Activated CD4-positive, alpha-beta memory T cell treated with anti-CD3 and anti-CD28 coated beads, Interleukin-2, amount 10 ng/mL, durations not matched to agents 7 days and 5 days (primary cell): ENCODE measurements around the gene CD86. TPM values are rescaled to one million over a fixed set of nuclear protein-coding genes. Genes with fewer than 3 reads are reported as not detected.
"Not testable (repeated sequence)": the region's sequence is repeated elsewhere in the genome, so short reads cannot be mapped to it uniquely, and the experiment has no call there.

ENCODE experiments used
- CTCF ChIA-PET: fragments of 350-600 bp; sonication (Branson Sonifier 250); formaldehyde crosslinking; loops from one replicate; lab custom pipeline; 2021; ENCODE audit warnings: antibody characterized with exemption, inconsistent platforms; lab: Charles Lee
- POLR2A ChIA-PET: fragments of 350-600 bp; sonication (Branson Sonifier 250); formaldehyde crosslinking; loops from one replicate; lab custom pipeline; 2021; ENCODE audit warnings: antibody characterized with exemption; lab: Charles Lee
- DNase-seq: peaks from one replicate; pipeline ENCODE4 v3.0.0-alpha.2; 2020
- H3K27ac Mint-ChIP-seq: one replicate; pipeline ENCODE4 v1.8.0; 2021; ENCODE audit warnings: mild to moderate bottlenecking, mixed read lengths
- H3K27me3 Mint-ChIP-seq: one replicate; pipeline ENCODE4 v1.8.0; 2021; ENCODE audit warnings: mixed read lengths
- H3K36me3 Mint-ChIP-seq: one replicate; pipeline ENCODE4 v1.8.0; 2021; ENCODE audit warnings: low read depth, mixed read lengths
- H3K4me1 Mint-ChIP-seq: one replicate; pipeline ENCODE4 v1.8.0; 2021; ENCODE audit warnings: mixed read lengths
- H3K4me3 Mint-ChIP-seq: one replicate; pipeline ENCODE4 v1.8.0; 2021; ENCODE audit warnings: mild to moderate bottlenecking, mixed read lengths
- H3K9me3 Mint-ChIP-seq: one replicate; pipeline ENCODE4 v1.8.0; 2021; ENCODE audit warnings: mixed read lengths
- total RNA-seq, 2 experiments: library from RNA; stranded (reverse); gene quantifications; one replicate each; pipeline ENCODE4 v1.2.3, GENCODE V29; 2021

CD86 gene
- total RNA-seq, 2 experiments from 2014 or later: 21.6 to 21.7 TPM

DNA sequence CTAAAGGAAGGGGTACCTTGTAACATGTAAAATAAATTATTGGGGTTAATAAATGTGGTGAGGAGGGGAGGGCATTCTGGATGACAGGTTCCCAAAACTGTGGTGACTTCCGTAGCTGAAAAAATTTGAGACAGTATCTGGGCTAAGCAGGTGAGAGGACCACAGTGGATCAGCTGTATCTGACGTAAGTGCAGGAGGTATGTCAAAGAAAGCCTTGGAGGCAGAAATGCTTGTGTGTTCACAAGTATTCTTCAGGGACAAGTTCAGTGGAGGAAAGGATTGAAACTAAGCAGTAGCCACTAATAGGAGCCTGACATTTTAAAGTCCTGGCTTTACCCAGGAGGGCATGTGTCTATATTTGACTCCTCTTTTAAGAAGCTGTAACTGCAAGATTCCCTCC is 52.0 kb downstream of the CD86 start:
- peaks cover 14% of the 10 kb centered on the region for H3K4me1 Mint-ChIP-seq
- POLR2A ChIA-PET: no interaction called here
- no peak for DNase-seq
- no peak overlapping the region for H3K4me3 Mint-ChIP-seq
- no peaks in the 10 kb centered on the region for H3K27me3 Mint-ChIP-seq
- H3K27ac Mint-ChIP-seq: no peak overlapping the region
- H3K36me3 Mint-ChIP-seq: peaks cover 50% of the 10 kb centered on the region
- H3K9me3 Mint-ChIP-seq: no peaks in the 10 kb centered on the region
- CTCF ChIA-PET: interaction anchor here (0.5 to 1.3 kb wide), 2 partner anchors 148 to 1433 kb away, joined by 3 read pairs; no protein-coding TSS in a partner anchor

DNA sequence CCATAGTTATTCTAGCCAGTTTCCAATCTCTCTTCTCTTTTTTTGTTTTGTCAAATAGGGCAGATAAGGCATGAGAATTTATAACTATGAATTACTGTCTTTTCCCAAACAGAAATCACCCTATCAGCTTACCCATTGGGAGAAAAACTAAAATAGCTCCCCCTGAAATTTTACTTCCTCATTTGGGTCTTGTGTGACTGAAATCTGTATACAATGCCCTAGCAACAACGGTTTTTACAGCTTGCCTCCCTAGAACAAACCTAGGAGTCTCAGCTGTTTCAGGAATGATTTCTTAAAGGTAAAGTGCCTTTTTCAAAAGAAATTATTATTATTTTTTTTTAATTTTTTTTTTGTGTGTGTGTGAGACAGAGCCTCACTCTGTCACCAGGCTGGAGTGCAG is 56.8 kb downstream of the CD86 start:
- Mint-ChIP-seq H3K36me3 (peaks cover 38% of the 10 kb centered on the region), H3K4me3 (no peak overlapping the region), H3K9me3 (peaks cover 2% of the 10 kb centered on the region), H3K27me3 (no peaks in the 10 kb centered on the region), H3K27ac (no peak overlapping the region), H3K4me1 (no peaks in the 10 kb centered on the region)
- DNase-seq: no peak
- POLR2A ChIA-PET: interaction anchor here (0.7 to 0.9 kb wide), 2 partner anchors 11 to 36 kb away, joined by 3 to 5 read pairs; no protein-coding TSS in a partner anchor
- CTCF ChIA-PET: interaction anchor here (1.2 to 1.8 kb wide), 3 partner anchors 10 to 229 kb away, joined by 3 to 8 read pairs (median 4); no protein-coding TSS in a partner anchor

DNA sequence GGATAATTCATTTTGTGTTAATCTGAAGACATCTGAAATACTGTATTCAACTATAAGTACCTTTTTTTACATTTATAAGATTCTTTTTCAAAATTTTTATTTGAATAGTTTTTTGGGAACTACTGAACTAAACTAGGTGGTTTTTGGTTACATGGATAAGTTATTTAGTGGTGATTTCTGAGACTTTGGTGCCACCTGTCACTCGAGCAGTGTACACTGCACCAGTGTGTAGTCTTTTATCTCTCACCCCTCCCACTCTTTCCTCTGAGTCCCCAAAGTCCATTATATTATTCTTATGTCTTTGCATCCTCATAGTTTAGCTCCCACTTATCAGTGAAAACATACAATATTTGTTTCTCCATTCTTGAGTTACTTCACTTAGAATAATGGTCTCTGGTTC is 57.6 kb downstream of the CD86 start:
- no peak overlapping the region for H3K4me3 Mint-ChIP-seq
- DNase-seq: no peak
- no peak overlapping the region for H3K27ac Mint-ChIP-seq
- POLR2A ChIA-PET: no interaction called here
- CTCF ChIA-PET: no interaction called here
- peaks cover 5% of the 10 kb centered on the region for H3K9me3 Mint-ChIP-seq
- H3K4me1 Mint-ChIP-seq: no peaks in the 10 kb centered on the region
- H3K27me3 Mint-ChIP-seq: no peaks in the 10 kb centered on the region
- H3K36me3 Mint-ChIP-seq: peaks cover 36% of the 10 kb centered on the region

DNA sequence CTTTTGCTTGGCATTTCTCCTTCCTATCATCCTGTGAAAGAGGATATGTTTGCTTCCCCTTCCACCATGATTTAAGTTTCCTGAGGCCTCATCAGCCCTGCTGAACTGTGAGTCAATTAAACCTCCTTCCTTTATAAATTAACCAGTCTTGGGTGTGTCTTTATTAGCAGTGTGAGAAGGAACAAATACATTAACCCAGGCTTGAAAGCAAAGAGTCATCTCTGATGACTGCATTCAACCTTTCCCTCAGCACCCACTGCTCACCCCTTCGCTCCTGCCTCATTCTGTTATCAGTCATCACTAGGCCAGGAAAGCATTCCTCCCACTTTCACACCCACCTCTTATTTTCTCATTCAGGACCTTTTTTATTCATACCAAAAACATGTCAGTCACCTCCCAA is 68.7 kb downstream of the CD86 start:
- ChIA-PET CTCF (no interaction called here), POLR2A (no interaction called here)
- Mint-ChIP-seq H3K36me3 (peaks cover 43% of the 10 kb centered on the region), H3K27ac (no peak overlapping the region), H3K27me3 (peaks cover 9% of the 10 kb centered on the region), H3K9me3 (peaks cover 28% of the 10 kb centered on the region), H3K4me3 (no peak overlapping the region), H3K4me1 (peaks cover 1% of the 10 kb centered on the region)
- no peak for DNase-seq

DNA sequence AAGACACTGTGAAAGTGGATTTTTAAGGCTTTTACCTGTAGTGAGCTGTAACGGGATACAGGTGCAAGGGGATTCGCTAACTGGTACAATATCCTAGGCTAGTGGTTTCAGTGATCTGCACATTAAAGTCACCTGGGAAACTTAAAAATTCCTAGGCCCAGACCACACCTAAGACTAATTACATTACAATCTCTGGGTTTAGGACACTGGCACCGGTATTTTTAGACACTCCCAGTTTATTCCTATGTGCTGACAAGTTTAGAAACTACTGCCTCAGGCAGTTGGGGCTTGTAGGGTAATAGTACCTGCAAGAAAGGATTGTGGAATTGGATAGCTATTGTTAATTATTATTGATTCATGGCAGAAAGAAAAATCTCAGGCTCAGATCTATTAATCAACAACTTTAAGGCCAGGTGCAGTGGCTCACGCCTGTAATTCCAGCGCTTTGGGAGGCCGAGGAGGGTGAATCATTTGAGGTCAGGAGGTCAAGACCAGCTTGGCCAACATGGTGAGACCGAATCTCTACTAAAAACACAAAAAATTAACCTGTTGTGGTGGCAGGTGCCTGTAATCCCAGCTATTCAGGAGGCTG is 77.9 kb downstream of the CD86 start:
- ChIA-PET CTCF (no interaction called here), POLR2A (no interaction called here)
- Mint-ChIP-seq H3K4me1 (peaks cover 6% of the 10 kb centered on the region), H3K9me3 (peaks cover 7% of the 10 kb centered on the region), H3K27me3 (peaks cover 8% of the 10 kb centered on the region), H3K4me3 (no peak overlapping the region), H3K36me3 (peaks cover 13% of the 10 kb centered on the region), H3K27ac (no peak overlapping the region)
- no peak for DNase-seq

DNA sequence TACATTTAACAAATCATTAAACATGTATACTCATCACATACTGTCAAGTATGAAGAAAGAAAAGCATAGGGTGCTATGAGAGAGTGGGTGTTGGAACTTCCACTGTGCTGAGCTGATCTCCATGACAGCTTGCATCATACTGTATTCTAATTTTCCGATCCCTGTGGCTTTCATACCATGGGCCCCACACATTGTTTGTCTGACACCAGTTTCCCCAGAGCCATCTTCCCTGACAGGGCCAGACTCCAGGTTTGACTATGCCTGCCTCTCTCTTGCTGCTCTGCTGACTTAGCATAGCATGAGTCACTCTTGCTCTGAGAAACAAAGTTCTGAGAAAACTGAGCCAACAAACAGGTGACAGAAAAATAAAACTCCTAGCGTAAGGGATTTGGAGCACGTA is 91.3 kb downstream of the CD86 start:
- peak overlapping the region; percentile 2 for H3K4me3 Mint-ChIP-seq
- DNase-seq: peak; percentile 80
- H3K4me1 Mint-ChIP-seq: peaks cover 34% of the 10 kb centered on the region
- POLR2A ChIA-PET: interaction anchor here (0.8 to 1.3 kb wide), 5 partner anchors 44 to 92 kb away, joined by 3 to 4 read pairs (median 3); no protein-coding TSS in a partner anchor
- H3K27me3 Mint-ChIP-seq: no peaks in the 10 kb centered on the region
- peaks cover 24% of the 10 kb centered on the region for H3K9me3 Mint-ChIP-seq
- H3K27ac Mint-ChIP-seq: peak overlapping the region; percentile 89
- CTCF ChIA-PET: interaction anchor here (0.8 to 2.2 kb wide), 3 partner anchors 10 to 153 kb away, joined by 3 to 6 read pairs (median 4); no protein-coding TSS in a partner anchor
- peaks cover 32% of the 10 kb centered on the region for H3K36me3 Mint-ChIP-seq

DNA sequence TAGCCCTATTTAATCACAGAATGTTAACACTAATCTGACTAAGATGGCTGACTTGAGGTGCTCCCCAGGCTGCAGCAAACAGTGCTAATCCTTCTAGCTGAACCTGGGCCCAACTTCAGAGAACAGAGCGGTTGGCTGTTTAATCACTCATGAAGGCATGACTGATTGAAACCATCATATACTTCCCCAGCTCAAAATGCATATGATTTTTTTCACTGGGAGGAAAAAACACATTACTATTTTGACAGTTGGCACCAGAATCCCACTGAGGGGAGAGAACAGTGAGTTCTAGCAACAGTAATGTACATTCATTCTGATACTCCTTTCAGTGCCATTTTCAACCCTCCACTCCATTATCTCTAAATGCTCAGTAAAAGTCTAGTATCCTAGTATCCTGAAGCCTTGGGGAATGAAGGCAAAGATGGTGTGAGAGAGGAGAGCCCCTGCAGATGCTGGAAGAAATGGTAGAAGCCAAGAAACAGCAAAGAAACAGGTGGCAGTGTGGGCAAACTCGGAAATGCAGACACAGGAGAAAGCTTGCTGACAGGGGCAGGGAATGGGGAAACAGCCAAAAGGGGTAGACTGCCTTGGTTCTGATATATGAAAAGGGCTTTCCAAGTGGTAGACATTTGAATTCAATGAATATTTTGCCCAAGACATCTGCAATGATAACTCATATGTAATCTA is 93.9 kb downstream of the CD86 start:
- POLR2A ChIA-PET: interaction anchor here (1.3 to 1.8 kb wide), 3 partner anchors 38 to 74 kb away, joined by 4 to 7 read pairs (median 5); no protein-coding TSS in a partner anchor
- Mint-ChIP-seq H3K9me3 (peaks cover 40% of the 10 kb centered on the region), H3K4me3 (no peak overlapping the region), H3K4me1 (peaks cover 36% of the 10 kb centered on the region), H3K36me3 (peaks cover 46% of the 10 kb centered on the region), H3K27me3 (no peaks in the 10 kb centered on the region), H3K27ac (no peak overlapping the region)
- no peak for DNase-seq
- CTCF ChIA-PET: interaction anchor here (0.6 kb wide), 1 partner anchor 35 kb away, joined by 3 read pairs; no protein-coding TSS in a partner anchor

DNA sequence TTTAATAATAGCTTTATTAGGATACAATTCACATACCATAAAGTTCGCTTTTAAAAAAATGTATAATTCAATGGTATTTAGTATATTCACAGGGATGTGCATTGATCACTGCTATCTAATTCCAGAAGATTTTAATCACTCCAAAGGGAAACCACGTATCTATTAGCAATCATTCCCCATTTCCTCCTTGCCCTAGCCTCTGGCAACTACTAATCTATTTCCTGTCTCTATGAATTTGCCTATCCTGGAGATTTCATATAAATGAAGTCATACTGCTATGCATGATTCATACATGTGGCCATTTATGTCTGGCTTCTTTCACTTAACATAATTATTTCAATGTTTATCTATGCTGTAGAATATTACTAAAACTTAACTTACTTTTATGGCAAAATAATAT is 96.3 kb downstream of the CD86 start:
- H3K27me3 Mint-ChIP-seq: peaks cover 1% of the 10 kb centered on the region
- POLR2A ChIA-PET: no interaction called here
- H3K4me1 Mint-ChIP-seq: peaks cover 39% of the 10 kb centered on the region
- DNase-seq: no peak
- H3K9me3 Mint-ChIP-seq: peaks cover 53% of the 10 kb centered on the region
- H3K27ac Mint-ChIP-seq: no peak overlapping the region
- no peak overlapping the region for H3K4me3 Mint-ChIP-seq
- H3K36me3 Mint-ChIP-seq: peaks cover 59% of the 10 kb centered on the region
- CTCF ChIA-PET: no interaction called here

DNA sequence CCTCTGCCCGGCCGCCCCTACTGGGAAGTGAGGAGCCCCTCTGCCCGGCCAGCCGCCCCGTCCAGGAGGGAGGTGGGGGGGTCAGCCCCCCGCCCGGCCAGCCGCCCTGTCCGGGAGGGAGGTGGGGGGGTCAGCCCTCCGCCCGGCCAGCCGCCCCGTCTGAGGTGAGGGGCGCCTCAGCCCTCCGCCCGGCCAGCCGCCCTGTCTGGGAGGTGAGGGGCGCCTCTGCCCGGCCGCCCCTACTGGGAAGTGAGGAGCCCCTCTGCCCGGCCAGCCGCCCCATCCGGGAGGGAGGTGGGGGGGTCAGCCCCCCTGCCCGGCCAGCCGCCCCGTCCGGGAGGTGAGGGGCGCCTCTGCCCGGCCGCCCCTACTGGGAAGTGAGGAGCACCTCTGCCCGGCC is 109.8 kb downstream of the CD86 start:
- POLR2A ChIA-PET, H3K36me3 Mint-ChIP-seq, CTCF ChIA-PET, H3K4me1 Mint-ChIP-seq, H3K27ac Mint-ChIP-seq, DNase-seq, H3K4me3 Mint-ChIP-seq: not testable (repeated sequence)
- Mint-ChIP-seq H3K9me3 (peaks cover 20% of the 10 kb centered on the region), H3K27me3 (peaks cover 19% of the 10 kb centered on the region)

DNA sequence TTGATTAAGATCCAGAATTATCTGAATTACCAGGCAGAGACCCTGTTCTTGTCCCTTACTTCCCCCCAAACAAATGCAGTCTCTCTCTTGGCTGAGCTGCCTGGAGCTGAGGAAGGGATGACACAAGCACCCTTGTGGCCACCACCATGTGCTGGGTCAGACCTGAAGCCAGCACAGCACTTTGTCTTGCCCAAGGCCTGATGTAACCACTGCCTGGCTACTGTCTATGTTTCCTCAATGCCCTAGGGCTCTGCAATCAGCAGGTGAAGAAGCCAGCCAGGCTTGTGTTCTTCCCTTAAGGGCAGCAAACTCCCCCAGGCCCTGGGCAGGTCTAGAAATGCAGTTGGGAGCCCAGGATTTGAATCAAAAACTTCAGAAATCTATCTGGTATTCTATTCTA is 112.5 kb downstream of the CD86 start:
- H3K36me3 Mint-ChIP-seq: peaks cover 3% of the 10 kb centered on the region
- DNase-seq: no peak
- H3K27ac Mint-ChIP-seq: no peak overlapping the region
- peaks cover 11% of the 10 kb centered on the region for H3K9me3 Mint-ChIP-seq
- ChIA-PET POLR2A (no interaction called here), CTCF (interaction anchor here (0.6 kb wide), 1 partner anchor 120 kb away, joined by 3 read pairs; no protein-coding TSS in a partner anchor)
- no peaks in the 10 kb centered on the region for H3K4me1 Mint-ChIP-seq
- no peak overlapping the region for H3K4me3 Mint-ChIP-seq
- peaks cover 11% of the 10 kb centered on the region for H3K27me3 Mint-ChIP-seq

DNA sequence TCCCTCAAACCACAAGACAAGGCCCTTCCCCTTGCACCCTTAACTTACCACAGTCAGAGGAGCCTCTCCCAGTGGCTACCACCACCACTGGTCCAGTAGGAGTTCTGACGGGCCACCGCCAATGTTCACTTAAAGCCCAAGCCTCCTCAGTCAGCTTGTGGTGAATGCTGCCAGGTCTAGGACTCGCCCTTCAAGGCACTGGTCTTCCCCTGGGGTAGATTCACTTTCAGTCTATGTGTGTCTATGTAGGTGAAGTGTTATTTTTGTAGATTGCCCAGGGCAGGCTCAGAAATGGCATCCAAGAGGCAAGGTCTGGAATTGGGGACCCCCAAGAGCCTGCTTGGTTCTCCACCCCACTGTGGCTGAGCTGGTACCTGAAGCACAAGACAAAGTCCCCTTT is 112.9 kb downstream of the CD86 start:
- Mint-ChIP-seq H3K4me1 (no peaks in the 10 kb centered on the region), H3K27me3 (peaks cover 13% of the 10 kb centered on the region), H3K9me3 (peaks cover 11% of the 10 kb centered on the region), H3K27ac (no peak overlapping the region), H3K4me3 (no peak overlapping the region), H3K36me3 (peaks cover 3% of the 10 kb centered on the region)
- CTCF ChIA-PET: interaction anchor here (0.6 kb wide), 1 partner anchor 119 kb away, joined by 3 read pairs; no protein-coding TSS in a partner anchor
- DNase-seq: no peak
- POLR2A ChIA-PET: no interaction called here

DNA sequence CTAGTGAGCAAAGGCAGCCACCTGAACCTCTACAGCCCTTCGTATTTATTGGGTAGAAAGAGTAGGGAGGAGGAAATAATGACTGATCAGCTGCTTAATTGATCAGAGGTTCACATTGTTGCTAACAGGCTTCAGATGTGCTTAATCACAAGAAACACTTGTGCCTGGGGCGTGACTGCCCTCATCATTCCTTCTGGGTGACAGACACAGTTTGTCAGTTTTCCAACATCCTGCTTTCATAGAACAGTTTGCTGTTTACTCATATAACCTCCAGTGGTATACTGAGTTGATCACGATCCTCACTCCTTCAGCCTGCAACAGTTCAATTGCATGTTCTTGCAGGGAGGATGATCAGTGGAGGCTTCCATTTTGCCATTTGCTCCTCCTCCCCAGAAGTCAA is 114.7 kb downstream of the CD86 start:
- DNase-seq: no peak
- Mint-ChIP-seq H3K9me3 (peaks cover 11% of the 10 kb centered on the region), H3K4me3 (no peak overlapping the region), H3K27ac (no peak overlapping the region), H3K36me3 (peaks cover 3% of the 10 kb centered on the region), H3K27me3 (peaks cover 16% of the 10 kb centered on the region), H3K4me1 (no peaks in the 10 kb centered on the region)
- POLR2A ChIA-PET: no interaction called here
- CTCF ChIA-PET: no interaction called here
